GM12874 (cell line): ENCODE measurements around the gene CDC42EP1.

Experiments used
- CTCF ChIP-seq: IDR thresholded peaks from 2 replicates; pipeline ENCODE4 v1.5.1; 2011; ENCODE audit warnings: low read depth, mild to moderate bottlenecking, control low read depth, low read length, moderate library complexity; ENCODE audit not compliant: insufficient read depth

Gene CDC42EP1

DNA sequence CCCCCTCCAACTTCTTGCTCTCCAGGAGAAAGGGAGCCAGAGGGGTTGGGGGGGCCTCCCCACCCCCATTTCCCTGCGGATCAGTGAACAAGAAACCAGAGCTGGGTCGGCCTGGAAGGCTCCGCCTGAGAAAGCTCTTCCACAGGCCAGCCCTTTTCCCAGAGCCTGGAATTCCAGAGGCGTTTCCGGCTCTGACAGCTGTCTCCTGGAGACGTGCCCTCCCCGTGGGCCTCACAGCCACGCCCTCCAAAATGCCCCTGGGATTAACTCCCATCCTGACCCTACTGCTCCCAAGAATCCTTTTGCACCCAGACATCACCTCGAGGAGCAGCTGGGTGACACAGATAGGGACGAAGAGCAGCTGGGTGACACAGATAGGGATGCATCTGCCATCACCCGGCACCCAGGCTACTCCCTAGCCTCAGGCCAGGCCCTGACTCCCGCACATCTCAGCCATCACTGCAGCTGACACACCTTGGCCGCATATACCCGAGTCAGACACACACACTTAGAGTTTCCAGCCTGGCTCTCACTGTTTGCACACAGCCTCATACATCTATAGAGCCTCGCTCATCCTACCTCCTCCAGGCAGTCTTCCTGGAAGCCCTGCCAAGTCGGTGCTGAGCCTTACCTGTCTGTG lies 7.6 kb upstream of the CDC42EP1 start:
- TF ChIP-seq CTCF, result no peak

DNA sequence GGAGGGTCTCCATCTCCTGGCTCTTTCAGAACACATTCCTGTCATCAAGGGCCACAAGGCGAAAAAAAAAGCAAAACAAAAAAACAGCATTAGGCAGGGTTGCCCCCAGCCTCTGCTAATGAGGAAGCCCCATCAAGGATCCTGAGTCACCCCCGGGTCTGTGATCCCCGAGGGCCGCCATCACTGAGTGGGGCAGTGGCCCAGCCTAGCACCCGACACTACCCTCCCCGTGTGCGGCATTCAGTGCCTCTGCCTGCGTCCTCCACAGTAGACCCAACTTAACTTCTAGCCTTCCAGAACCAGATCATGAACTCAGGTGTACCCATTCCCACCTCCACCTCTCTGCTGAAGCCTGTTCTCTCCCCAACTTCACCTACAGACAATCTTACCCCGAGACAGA lies 6.6 kb upstream of the CDC42EP1 start:
- no peak for TF ChIP-seq CTCF

GRCh38 chr22:37555029-37555428 lies 5.3 kb upstream of the CDC42EP1 start:
- TF ChIP-seq CTCF, result no peak

DNA sequence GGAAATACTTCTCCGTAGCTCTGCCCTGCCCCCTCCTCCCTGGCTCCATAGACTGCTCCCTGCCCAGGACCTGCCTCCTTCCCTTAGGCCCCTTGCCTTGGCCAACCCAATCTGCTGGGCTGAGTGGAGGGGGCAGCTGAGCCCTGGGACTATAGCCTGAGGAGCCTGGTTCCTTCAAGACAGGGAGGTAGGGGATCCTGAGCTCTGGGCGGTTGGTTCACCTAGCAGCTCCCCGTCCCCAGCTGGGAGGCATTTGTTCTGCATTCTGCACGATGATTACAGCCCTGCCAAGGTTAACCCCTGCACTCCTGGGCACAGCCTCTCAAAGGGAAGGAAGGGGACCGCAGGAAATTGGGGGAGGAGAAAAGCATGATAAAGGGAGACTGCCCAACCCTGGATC lies 3.6 kb upstream of the CDC42EP1 start:
- TF ChIP-seq CTCF, result no peak

- TF ChIP-seq CTCF, result no peak
Measured at GRCh38 chr22:37557321-37558001, 2.8 kb upstream of the CDC42EP1 start.

DNA sequence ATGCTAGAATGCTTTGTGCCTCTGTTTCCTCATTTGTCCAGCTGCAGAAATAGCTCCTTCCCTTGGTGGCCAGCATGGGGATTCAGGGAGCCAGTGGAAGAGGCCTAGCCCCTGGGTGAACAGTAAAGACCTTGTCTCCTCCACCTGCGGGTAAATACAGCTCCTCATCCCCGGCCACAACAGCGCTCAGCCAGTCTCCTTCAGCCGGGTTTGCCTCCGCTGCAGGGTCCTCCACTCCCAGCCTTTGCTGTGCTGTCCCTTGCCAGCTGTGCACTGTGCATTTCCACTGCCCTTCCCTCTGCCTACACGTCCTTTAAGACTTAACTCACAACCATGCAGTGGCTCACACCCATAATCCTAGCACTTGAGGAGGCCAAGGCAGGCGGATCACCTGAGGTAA lies 1.5 kb upstream of the CDC42EP1 start:
- TF ChIP-seq CTCF, result no peak

GRCh38 chr22:37559521-37559900 lies 769 bp upstream of the CDC42EP1 start:
- TF ChIP-seq CTCF, result no peak
